Type B pancreatic cell (in vitro differentiated cells): ENCODE measurements around the gene WFDC9. TPM values are rescaled to one million over a fixed set of nuclear protein-coding genes. Genes with fewer than 3 reads are reported as not detected.
"Not testable (repeated sequence)": the region's sequence is repeated elsewhere in the genome, so short reads cannot be mapped to it uniquely, and the experiment has no call there.

ENCODE experiments used
- DNase-seq: peaks from one replicate; pipeline ENCODE4 v3.0.0; 2021; ENCODE audit warnings: mixed read lengths; ENCODE audit not compliant: unreplicated experiment; ENCODE audit errors: extremely low spot score
- H3K27ac Mint-ChIP-seq: 2 replicates; pipeline ENCODE4 v1.8.0; 2021; ENCODE audit warnings: mild to moderate bottlenecking, mixed read lengths
- H3K27me3 Mint-ChIP-seq: 2 replicates; pipeline ENCODE4 v1.8.0; 2021; ENCODE audit warnings: mixed read lengths
- H3K36me3 Mint-ChIP-seq: 2 replicates; pipeline ENCODE4 v1.8.0; 2021; ENCODE audit warnings: mixed read lengths
- H3K4me1 Mint-ChIP-seq: one replicate; pipeline ENCODE4 v1.8.0; 2021; ENCODE audit warnings: mixed read lengths; ENCODE audit not compliant: unreplicated experiment
- H3K4me3 Mint-ChIP-seq: 2 replicates; pipeline ENCODE4 v1.8.0; 2021; ENCODE audit warnings: mild to moderate bottlenecking, mixed read lengths
- H3K9me3 Mint-ChIP-seq: 2 replicates; pipeline ENCODE4 v1.8.0; 2021; ENCODE audit warnings: mixed read lengths
- CTCF ChIP-seq: fragments of 200-600 bp; sonication (generic); conservative IDR thresholded peaks from 2 replicates; pipeline ENCODE4 v1.5.0; 2021; ENCODE audit warnings: antibody characterized with exemption, mild to moderate bottlenecking
- long read RNA-seq: library from polyadenylated mRNA; unstranded; transcript quantifications from one replicate; pipeline ENCODE4 v2.0.0, GENCODE V29; 2020
- total RNA-seq: library from RNA; stranded (reverse); gene quantifications from 2 replicates; pipeline ENCODE4 v1.2.1, GENCODE V29; 2021; ENCODE audit warnings: low replicate concordance

Gene WFDC9
- not detected in 2 replicates for total RNA-seq
- long read RNA-seq, result 0 reads

GRCh38 chr20:45631184-45631583 is at the start of gene WFDC9:
TSS of gene WFDC9 (minus strand) at chr20:45631284. CDS start at chr20:45610181, 21,103 bp downstream.
- no peaks in the 10 kb centered on the region for H3K36me3 Mint-ChIP-seq
- no peaks in the 10 kb centered on the region for H3K4me1 Mint-ChIP-seq
- DNase-seq, result no peak
- no peak for TF ChIP-seq CTCF
- no peak within 1 kb of the TSS for H3K4me3 Mint-ChIP-seq
- no peak within 1 kb of the TSS for H3K27ac Mint-ChIP-seq
- H3K9me3 Mint-ChIP-seq, result no peaks in the 10 kb centered on the region
- H3K27me3 Mint-ChIP-seq, result peaks cover 39% of the 10 kb centered on the region

GRCh38 chr20:45679650-45680049 is 48.6 kb upstream of the WFDC9 start:
- H3K36me3 Mint-ChIP-seq, result no peaks in the 10 kb centered on the region
- DNase-seq, result no peak
- H3K4me3 Mint-ChIP-seq, result no peak overlapping the region
- no peak for TF ChIP-seq CTCF
- no peak overlapping the region for H3K27ac Mint-ChIP-seq
- H3K27me3 Mint-ChIP-seq, result peaks cover 18% of the 10 kb centered on the region
- H3K4me1 Mint-ChIP-seq, result no peaks in the 10 kb centered on the region
- H3K9me3 Mint-ChIP-seq, result no peaks in the 10 kb centered on the region

- Mint-ChIP-seq H3K36me3 (no peaks in the 10 kb centered on the region), H3K9me3 (peaks cover 5% of the 10 kb centered on the region)
Observed at GRCh38 chr20:45672765-45673164, 41.7 kb upstream of the WFDC9 start.

GRCh38 chr20:45670139-45670538 is 39.1 kb upstream of the WFDC9 start, which contains the start of gene WFDC11:
TSS of gene WFDC11 (minus strand) at chr20:45670239. CDS start at chr20:45650600, 19,639 bp downstream.
- no peak within 1 kb of the TSS for H3K27ac Mint-ChIP-seq
- H3K9me3 Mint-ChIP-seq, result peaks cover 5% of the 10 kb centered on the region
- H3K4me1 Mint-ChIP-seq, result no peaks in the 10 kb centered on the region
- H3K4me3 Mint-ChIP-seq, result no peak within 1 kb of the TSS
- H3K27me3 Mint-ChIP-seq, result peaks cover 23% of the 10 kb centered on the region
- DNase-seq, result no peak
- H3K36me3 Mint-ChIP-seq, result no peaks in the 10 kb centered on the region
- no peak for TF ChIP-seq CTCF

More at GRCh38 chr20:45672765-45673164, 41.7 kb upstream of the WFDC9 start:
- Mint-ChIP-seq H3K4me3 (no peak overlapping the region), H3K4me1 (no peaks in the 10 kb centered on the region), H3K27ac (no peak overlapping the region), H3K27me3 (peaks cover 26% of the 10 kb centered on the region)
- TF ChIP-seq CTCF, result no peak
- DNase-seq, result no peak

GRCh38 chr20:45657038-45657437 is 26.0 kb upstream of the WFDC9 start:
- H3K4me1 Mint-ChIP-seq, H3K4me3 Mint-ChIP-seq, H3K27ac Mint-ChIP-seq, DNase-seq, H3K36me3 Mint-ChIP-seq, H3K9me3 Mint-ChIP-seq: not testable (repeated sequence)
- H3K27me3 Mint-ChIP-seq, result peaks cover 14% of the 10 kb centered on the region

- DNase-seq, H3K4me3 Mint-ChIP-seq, H3K27ac Mint-ChIP-seq, H3K4me1 Mint-ChIP-seq, H3K36me3 Mint-ChIP-seq, H3K9me3 Mint-ChIP-seq: not testable (repeated sequence)
- peaks cover 14% of the 10 kb centered on the region for H3K27me3 Mint-ChIP-seq
Observed at GRCh38 chr20:45651726-45652125, 20.6 kb upstream of the WFDC9 start.
